Subcutaneous adipose tissue (tissue), 4 donors: ENCODE measurements around the gene APOBEC2. TPM values are rescaled to one million over a fixed set of nuclear protein-coding genes. Genes with fewer than 3 reads are reported as not detected.

Source experiments
- total RNA-seq, 4 donors: library from RNA; depleted of rRNA; stranded (reverse); fragments of >200 nt; gene quantifications; one replicate each; pipeline ENCODE4 v1.1.0, GENCODE V29; 2016
- TF ChIP-seq, protein P1 (sequence below): fragments of 450-650 bp; IDR thresholded peaks from one replicate; pipeline ENCODE4 v1.5.1; 2016; ENCODE audit warnings: low read depth, mild to moderate bottlenecking, control low read depth, antibody characterized with exemption, moderate library complexity

The APOBEC2 gene
- total RNA-seq, 4 donors from 2014 or later = not detected

DNA sequence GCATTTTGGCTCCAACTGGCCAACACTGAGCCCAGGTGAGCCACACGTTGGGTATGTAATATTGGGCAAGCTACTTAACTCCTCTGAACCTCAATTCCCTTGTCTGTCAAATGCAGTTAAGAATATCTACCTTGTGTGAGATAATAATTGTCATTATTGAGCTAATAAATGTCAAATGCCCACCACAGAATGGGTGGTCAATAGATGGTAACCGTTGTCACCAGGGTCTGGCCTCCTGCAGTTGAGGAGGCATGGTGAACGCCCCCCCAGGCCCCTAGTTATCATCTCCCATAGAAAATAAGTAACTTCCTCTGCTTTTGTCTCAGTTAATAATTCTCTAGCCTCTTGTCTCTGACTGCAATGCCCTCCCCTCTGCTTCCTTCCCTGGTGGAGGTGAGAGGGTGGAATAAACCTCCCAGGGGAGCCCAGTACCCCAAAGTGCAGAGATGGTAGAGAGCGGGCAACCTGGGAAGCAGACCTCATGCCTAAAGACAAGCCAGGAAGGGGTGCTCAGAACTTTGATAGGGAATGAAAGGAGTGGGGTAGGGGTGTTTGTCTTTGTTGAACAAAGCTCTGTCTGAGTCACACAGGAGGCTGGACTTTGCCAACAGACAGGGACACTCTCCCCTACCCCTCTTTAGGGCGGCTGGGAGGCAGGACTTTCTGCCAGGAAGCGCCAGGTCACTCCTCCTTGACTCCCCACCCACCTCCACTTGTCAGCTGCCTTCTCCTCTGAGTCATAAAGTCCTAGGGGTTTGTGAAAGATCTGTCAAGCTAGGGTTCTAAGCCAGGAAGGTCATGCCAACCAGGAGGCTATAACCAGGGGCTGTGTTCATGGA lies 12.7 kb upstream of the APOBEC2 start:
- TF ChIP-seq, protein P1, sequence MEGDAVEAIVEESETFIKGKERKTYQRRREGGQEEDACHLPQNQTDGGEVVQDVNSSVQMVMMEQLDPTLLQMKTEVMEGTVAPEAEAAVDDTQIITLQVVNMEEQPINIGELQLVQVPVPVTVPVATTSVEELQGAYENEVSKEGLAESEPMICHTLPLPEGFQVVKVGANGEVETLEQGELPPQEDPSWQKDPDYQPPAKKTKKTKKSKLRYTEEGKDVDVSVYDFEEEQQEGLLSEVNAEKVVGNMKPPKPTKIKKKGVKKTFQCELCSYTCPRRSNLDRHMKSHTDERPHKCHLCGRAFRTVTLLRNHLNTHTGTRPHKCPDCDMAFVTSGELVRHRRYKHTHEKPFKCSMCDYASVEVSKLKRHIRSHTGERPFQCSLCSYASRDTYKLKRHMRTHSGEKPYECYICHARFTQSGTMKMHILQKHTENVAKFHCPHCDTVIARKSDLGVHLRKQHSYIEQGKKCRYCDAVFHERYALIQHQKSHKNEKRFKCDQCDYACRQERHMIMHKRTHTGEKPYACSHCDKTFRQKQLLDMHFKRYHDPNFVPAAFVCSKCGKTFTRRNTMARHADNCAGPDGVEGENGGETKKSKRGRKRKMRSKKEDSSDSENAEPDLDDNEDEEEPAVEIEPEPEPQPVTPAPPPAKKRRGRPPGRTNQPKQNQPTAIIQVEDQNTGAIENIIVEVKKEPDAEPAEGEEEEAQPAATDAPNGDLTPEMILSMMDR = no peak

DNA sequence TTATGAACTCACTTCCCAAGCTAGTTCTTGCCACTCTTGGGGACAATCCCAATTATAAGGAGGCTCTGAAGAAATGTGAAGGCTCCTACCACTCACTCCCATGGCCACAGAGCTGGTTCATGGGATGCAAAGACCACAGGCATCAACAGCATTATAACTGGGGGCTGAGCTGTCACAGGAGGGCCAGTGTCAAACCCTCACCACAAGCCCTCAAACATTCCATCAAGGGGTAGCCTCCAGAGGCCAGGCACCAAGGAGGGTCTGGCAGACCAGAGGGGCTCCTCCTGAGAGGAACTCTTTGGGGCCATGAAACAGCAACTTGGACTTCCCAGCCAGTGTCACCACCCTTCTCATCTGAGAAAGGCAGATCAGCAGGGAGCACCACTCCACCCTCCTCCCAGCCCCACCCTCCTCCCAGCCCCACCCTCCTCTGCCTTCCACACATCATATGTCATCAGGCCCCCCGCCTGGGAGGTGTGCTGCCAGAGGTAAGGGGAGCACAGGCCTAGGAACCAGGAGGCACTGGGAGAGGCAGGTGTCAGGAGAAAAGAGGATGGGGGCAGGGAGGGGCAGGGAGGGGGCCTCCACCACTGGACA lies 12.0 kb upstream of the APOBEC2 start:
- TF ChIP-seq, protein P1 = no peak

DNA sequence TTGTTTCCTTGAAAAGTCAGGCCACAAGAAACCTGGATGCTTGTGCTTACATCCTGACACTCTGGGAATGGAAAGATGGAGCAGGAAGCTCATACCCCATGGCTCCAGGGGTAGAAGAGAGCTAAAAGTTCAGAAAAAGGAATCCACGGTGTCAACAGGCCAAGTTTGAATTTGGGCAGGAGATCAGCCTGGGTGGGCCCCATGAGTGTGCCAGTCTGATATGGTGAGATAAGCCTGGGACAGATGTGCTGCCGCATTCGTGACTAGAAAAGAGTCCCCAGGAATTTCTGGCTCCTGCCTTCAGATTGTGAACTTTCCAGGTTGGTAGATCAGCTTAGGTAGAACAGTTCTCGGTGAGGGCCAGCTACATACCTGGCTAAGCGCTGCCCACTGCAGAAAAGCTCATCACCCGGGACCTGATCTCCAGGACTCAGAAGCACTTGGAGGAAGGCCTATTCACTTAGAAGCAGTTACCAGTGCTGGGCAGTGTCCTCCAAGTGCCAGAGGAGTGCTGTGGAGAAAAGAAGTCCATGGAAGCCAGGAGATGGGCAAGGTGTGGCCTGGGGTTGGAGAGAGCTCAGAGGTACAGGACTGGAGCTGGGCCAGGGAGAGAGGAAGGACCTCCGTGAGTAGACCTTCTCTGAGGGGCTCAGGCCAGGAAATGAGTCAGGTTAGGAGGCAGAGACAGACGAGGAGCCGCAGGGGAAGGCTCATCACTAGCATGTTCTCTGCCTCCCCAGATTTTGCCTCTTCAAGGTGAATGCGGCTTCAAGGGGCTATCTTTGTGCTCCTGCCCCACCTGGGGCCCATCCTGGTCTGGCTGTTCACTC lies 10.6 kb upstream of the APOBEC2 start, which contains the start of gene TSPO2:
TSS of gene TSPO2 (plus strand) at position 242 of the 830 bp plus-strand sequence. CDS start at position 761, 519 bp downstream.
- TF ChIP-seq, protein P1 = no peak

DNA sequence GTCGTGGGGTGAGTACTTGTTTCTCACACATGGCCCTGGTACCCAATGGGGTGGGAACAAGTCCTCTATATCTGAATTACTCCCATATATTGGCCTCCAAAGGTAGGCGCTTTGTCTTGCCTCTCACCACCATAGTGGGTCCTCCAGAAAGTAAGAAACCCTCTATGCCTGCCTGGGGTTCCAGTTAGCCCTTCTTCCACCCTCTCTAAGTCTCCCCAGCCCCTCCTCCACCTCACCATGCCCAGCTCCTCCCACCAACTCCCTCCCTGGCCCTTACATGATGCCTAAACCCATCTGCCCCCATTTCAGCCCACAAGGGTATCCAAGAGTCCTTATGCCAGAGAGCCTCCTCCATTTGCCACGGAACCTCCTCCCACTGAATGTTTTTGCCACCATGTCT lies 9.9 kb upstream of the APOBEC2 start:
- TF ChIP-seq, protein P1 = no peak

DNA sequence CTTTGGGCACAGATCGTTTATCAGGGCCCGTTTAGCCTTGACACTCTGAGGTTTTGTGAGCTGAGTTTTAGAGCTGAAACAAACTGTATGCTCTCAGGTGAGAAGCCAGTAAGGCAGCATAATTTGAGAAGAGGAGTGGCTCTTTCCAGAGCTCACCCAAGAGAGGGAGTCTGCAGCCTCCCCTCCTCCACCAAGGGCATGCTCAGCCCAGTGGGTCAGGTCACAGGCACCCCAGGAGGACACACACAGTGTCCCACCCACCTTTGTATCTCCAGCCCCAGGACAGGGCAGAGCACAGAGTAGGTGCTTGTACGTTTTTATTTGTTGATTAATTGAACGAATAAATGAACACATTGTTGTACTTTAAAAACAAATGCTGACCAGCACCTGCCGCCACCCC lies 7.3 kb upstream of the APOBEC2 start:
- TF ChIP-seq, protein P1 = no peak

DNA sequence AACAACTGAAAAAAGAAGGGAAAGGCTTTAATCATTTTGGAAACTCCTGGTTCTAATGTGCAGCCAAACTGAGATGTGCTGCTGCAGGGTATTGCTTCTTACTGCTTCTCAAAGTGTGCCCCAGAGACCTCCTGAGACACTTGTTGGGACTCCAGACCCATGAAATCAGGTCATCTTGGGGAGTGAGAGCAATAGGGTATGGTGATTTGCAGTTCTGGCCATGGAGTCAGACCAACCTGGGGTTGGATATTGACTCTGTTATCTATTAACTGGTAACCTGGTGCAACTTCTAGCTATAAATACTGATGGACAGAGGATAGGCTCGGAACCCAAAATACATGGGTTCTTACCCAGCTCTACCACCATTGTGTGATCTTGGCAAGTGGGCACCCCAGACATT lies 6.9 kb upstream of the APOBEC2 start:
- TF ChIP-seq, protein P1 = no peak

DNA sequence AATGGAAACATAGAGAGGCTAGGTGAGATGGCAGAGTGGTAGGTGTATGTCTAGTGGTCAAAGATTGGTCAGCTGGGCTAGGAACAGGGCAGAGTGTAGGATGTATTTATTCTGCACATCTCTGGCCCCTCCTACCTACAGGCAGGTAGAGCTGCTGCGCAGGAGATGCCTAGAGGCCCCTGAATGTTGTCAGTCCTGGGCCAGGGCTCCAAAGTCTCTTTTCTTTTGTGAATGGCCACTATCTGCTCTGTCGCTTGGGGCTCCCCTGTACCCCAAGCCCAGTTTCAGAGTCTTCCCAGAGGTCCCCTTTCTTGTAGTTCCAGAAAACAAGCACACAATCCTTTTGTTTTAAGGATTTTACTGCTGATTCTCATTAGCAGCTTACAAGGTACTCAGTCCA lies 5.7 kb upstream of the APOBEC2 start:
- TF ChIP-seq, protein P1 = no peak
